ENCODE data around the gene ADRA2A. TPM values are rescaled to one million over a fixed set of nuclear protein-coding genes. Genes with fewer than 3 reads are reported as not detected.

ADRA2A gene
- polyA plus RNA-seq, 1 donor: 5.4 TPM

DNA sequence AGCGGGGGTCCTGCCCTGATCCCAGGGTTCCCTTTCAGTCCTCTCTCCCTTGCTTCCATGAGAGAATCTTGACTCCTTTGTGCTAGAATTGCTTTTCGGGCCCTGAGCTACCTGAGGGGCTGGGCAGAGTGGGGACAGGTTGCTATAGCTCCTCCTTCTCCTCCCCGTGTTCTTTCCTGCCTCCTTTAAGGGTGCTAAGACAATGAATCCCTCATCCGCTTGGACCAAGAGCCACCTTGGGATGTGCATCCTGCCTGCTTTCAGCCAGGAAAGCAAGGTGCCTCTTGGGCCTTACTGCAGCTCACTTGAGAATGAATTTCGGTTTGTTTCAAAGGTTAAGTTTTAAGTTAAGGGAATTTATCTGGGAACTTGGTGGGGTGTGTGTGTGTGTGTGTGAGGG lies 53.6 kb downstream of the ADRA2A start:
- H3K4me3 ChIP-seq (ENCODE audit: low read length): no peak overlapping the region
- H3K9me3 ChIP-seq (ENCODE audit: control insufficient read depth, low read depth, low read length): no peaks in the 10 kb centered on the region
- DNase-seq: no peak
- WGBS (ENCODE audit: insufficient coverage, low lambda C conversion rate): no CpG with 5 or more reads among the region's 5 CpGs
- H3K4me1 ChIP-seq (ENCODE audit: control insufficient read depth, insufficient read depth, low read length): no peaks in the 10 kb centered on the region
- no peaks in the 10 kb centered on the region for H3K27me3 ChIP-seq (ENCODE audit: control insufficient read depth, insufficient read depth, low read length)
- no peaks in the 10 kb centered on the region for H3K36me3 ChIP-seq (ENCODE audit: control insufficient read depth, insufficient read depth, low read length)
- no peak overlapping the region for H3K27ac ChIP-seq (ENCODE audit: low read length)

Other genes with a start within 250 kb of the ADRA2A start
- gene PDCD4, start 205.1 kb upstream of the ADRA2A start, polyA plus RNA-seq: 297 TPM
- gene BBIP1, start 157.8 kb upstream of the ADRA2A start, polyA plus RNA-seq: 26.2 TPM
- gene SHOC2, start 157.4 kb upstream of the ADRA2A start, polyA plus RNA-seq: 34.3 TPM

Measured in large intestine (tissue), 3 donors.